ENCODE measurements around the gene PDCD10.

GRCh38 chr3:167705840-167706239, 28.9 kb downstream of the PDCD10 start:
- no peak for TF ChIP-seq CTCF (optimal IDR thresholded peaks at IDR 0.05 in 1 of 3, IDR thresholded peaks at IDR 0.05 in 1 of 3, conservative IDR thresholded peaks at IDR 0.05 in 1 of 3; ENCODE audit: extremely low read depth in 1 of 3, insufficient read depth in 2 of 3, low read length in 3 of 3)
- no peak for TF ChIP-seq EZH2 (IDR thresholded peaks at IDR 0.05; ENCODE audit: low read length)

All from keratinocyte (primary cell).